Brain microvascular endothelial cell (primary cell): ENCODE data around the gene ZDHHC8.

Experiments used
- DNase-seq: peaks from one replicate; pipeline ENCODE4 v3.0.0-alpha.2; 2020
- H3K27ac ChIP-seq: fragments of 250-450 bp; sonication (Bioruptor Pico); 2 replicates; pipeline ENCODE4 v1.5.1; 2020; ENCODE audit warnings: mild to moderate bottlenecking, moderate library complexity
- H3K27me3 ChIP-seq: fragments of 250-450 bp; sonication (Bioruptor Pico); replicated peaks from 2 replicates; pipeline ENCODE4 v1.5.1; 2020; ENCODE audit warnings: mild to moderate bottlenecking
- H3K36me3 ChIP-seq: fragments of 250-450 bp; sonication (Bioruptor Pico); replicated peaks from 2 replicates; pipeline ENCODE4 v1.5.1; 2020; ENCODE audit warnings: mild to moderate bottlenecking
- H3K4me3 ChIP-seq: 2 replicates; pipeline ENCODE4 v1.5.1; 2011; ENCODE audit warnings: low read depth, mild to moderate bottlenecking, control low read depth, low read length, moderate library complexity
- CTCF ChIP-seq: IDR thresholded peaks from 2 replicates; pipeline ENCODE4 v1.5.1; 2011; ENCODE audit warnings: low read depth, mild to moderate bottlenecking, moderate library complexity, low read length, control low read depth, inconsistent platforms; ENCODE audit errors: missing control alignments
- in situ Hi-C: cut with HindIII; loops from 2 replicates; pipeline ENCODE4 v1.10.0; 2017; ENCODE audit warnings: low sequenced_read_pairs, low pct_ligation_motif_present

Gene ZDHHC8

GRCh38 chr22:20142711-20143621 is 11.4 kb downstream of the ZDHHC8 start:
- in situ Hi-C loops: no loop called here
- Histone ChIP-seq H3K27ac (no peak overlapping the region), H3K36me3 (peaks cover 23% of the 10 kb centered on the region), H3K27me3 (no peaks in the 10 kb centered on the region), H3K4me3 (no peak overlapping the region)
- DNase-seq: no peak
- no peak for TF ChIP-seq CTCF

- H3K27me3 ChIP-seq: no peaks in the 10 kb centered on the region
- no peak overlapping the region for H3K4me3 ChIP-seq
- DNase-seq: no peak
- no peak overlapping the region for H3K27ac ChIP-seq
- TF ChIP-seq CTCF: no peak
- peaks cover 23% of the 10 kb centered on the region for H3K36me3 ChIP-seq
- in situ Hi-C loops: no loop called here
Measured at GRCh38 chr22:20143883-20144665, 12.5 kb downstream of the ZDHHC8 start.

- in situ Hi-C loops: no loop called here
- peaks cover 13% of the 10 kb centered on the region for H3K36me3 ChIP-seq
Measured at GRCh38 chr22:20145206-20145831, 13.7 kb downstream of the ZDHHC8 start.

GRCh38 chr22:20145832-20146223 is 14.2 kb downstream of the ZDHHC8 start:
- peaks cover 10% of the 10 kb centered on the region for H3K36me3 ChIP-seq
- no peak for DNase-seq
- no peak overlapping the region for H3K27ac ChIP-seq
- TF ChIP-seq CTCF: no peak
- no peak overlapping the region for H3K4me3 ChIP-seq
- in situ Hi-C loops: no loop called here
- H3K27me3 ChIP-seq: no peaks in the 10 kb centered on the region

More at GRCh38 chr22:20145206-20145831, 13.7 kb downstream of the ZDHHC8 start:
- no peak for DNase-seq
- no peak overlapping the region for H3K4me3 ChIP-seq
- no peaks in the 10 kb centered on the region for H3K27me3 ChIP-seq
- no peak for TF ChIP-seq CTCF
- no peak overlapping the region for H3K27ac ChIP-seq

GRCh38 chr22:20146777-20147176 is 15.2 kb downstream of the ZDHHC8 start:
- no peak overlapping the region for H3K4me3 ChIP-seq
- no peaks in the 10 kb centered on the region for H3K27me3 ChIP-seq
- no peak overlapping the region for H3K27ac ChIP-seq
- TF ChIP-seq CTCF: no peak
- in situ Hi-C loops: no loop called here
- H3K36me3 ChIP-seq: peaks cover 9% of the 10 kb centered on the region
- no peak for DNase-seq
